ENCODE data around the gene ACOT13.
"Not testable (repeated sequence)": the region's sequence is repeated elsewhere in the genome, so short reads cannot be mapped to it uniquely, and the experiment has no call there.

ACOT13 gene

DNA sequence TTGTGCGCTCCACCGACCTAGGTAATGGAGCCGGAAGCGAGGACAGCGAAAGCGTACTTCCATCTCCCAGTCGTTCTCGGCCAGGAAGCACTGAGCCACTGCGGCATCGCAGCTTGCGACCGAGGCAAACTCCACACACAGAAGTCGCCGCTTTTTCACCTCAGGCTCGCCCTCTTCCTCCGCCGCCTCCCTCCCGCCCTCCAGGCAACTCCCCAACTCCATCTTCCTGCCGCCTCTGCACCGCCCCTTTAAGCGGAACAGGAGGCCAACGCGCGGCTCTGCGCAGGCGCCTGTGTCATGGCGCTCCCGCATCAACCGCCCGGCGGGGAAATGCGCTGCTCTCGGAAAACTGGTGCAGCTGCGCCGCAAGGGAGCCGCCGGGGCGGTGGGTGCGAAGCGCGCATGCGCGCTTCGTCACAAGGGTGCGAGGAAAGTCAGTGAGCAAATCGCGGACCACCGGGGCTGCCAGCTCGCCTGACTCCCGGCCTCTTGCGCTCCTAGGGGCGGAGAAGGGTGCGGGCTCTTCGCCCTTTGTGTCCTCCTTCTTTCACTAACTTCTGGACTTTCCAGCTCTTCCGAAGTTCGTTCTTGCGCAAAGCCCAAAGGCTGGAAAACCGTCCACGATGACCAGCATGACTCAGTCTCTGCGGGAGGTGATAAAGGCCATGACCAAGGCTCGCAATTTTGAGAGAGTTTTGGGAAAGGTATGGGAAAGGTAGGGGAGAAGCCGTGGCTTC lies at the start of gene ACOT13, which contains the start of gene TDP2:
ACOT13 (plus strand) TSS at position 437 of the 737 bp plus-strand sequence; CDS start at position 624, 187 bp downstream.
TDP2 (minus strand) TSS at position 259 of the 737 bp plus-strand sequence; CDS start at position 222, 37 bp downstream.
- peak; percentile 88 for FAIRE-seq

DNA sequence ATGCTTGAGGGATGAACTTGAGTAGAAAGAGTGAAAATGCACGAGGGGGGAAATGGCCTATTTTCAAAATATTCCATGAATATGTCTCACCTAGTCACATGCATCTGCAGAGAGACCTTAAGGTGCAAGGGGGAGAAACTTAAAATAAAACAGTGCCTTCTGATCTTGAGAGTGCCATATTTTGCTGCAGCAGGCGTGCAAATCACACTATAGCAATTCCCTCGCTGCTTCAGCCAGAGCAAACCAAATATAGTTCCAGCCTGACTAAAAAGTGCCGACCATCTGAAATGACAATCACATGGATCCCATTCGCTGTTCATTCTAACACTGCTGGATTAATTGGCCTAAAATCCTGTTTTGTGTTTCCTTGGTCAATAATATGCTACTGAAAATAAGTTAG lies 47.2 kb upstream of the ACOT13 start:
- no peak for FAIRE-seq

DNA sequence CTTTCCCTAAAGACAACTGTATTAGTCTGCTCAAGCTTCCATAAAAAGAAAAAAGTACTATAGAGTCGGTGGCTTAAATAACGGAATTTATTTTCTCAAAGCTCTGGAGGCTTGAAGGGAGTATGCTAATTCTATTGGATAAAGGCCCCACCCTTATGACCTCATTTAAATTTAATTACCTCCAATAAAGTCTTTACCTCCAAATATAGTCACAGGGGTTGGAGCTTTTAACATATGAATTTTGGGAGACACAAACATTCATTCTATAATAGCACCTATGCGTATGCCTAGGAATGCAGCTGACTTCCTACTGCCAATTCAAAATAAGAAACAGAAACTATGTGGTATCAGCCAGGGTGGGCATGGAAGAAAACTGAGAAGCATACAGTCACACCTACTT lies 46.2 kb upstream of the ACOT13 start:
- no peak for FAIRE-seq

DNA sequence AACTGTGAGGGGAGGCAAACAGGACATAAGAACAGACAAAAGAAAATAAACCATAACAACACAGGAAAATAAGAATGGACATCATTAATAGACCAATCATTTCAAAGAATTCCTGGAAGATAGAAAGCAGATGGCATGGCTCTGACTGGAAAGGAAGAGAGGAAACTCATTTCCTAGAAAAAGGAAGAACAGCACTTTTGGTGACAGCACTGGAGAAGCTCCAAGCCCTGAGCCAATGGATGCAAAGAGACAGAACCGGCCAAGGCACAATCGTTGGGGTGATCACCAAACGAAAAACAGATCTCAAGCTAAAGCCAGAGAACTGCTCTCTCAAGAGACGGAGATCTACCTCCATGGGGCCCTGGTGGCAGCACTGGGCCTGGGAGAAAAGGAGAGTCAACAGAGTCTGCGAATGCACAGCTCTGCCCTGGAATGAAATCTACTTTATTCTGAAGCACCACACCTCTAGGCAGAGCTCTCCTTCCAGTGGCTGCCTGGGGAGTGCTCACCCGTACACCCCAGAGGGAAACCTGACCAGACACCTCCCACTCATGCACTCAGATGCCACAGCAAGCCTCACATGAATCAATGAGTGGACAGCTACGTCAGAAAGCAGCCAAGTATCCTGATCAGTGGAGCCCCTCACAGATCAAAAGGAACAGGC lies 45.1 kb upstream of the ACOT13 start:
- no peak for FAIRE-seq

DNA sequence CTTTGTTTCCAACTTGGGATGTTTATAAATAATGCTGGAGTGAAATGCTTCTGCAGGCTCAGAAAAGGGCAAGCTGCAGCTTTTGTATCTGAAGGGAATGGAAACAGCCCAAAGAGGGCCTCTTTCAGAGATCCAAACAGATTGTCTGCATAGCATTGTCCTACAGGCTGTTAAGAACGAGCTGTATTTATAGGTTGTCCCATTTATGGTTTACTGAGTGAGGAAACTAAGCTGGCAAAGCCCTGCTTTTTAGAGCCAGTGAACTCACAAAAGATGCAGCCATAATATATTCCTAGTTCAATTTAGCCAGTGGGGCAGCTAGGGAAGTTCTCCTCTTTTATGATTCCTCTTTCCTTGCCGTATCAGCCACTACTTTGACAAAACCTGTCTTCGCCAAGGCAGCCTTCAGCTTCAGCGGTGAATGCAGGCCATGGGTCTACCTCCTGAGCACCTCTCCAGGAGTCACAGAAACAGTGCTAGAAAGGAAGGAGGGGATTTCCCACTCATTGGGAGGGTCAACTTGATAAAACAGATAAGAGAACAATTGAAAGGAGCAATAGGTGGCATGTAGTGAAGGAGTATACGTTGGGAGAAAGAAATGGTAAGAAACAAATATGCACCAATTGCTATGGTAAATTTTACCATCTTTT lies 35.9 kb upstream of the ACOT13 start:
- FAIRE-seq: no peak

DNA sequence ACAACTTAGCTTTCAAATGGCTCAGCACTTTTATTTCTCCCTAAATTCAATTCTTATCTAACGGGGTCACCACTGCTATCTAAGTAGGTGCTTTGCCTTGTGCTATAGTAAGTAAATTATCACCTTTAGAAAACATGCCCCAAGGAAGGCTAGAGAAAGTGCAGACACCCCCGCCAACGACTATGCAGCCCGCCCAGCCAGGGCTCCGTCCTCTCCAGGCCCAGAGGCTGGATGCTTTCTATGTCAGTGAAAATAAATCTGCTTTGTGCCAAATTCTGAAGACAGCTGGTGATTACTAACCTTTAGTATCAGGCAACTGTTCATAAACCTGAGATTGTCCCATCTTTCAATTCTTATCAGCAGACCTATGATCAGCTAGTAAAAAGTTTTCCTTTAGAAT lies 35.2 kb upstream of the ACOT13 start:
- FAIRE-seq: no peak

DNA sequence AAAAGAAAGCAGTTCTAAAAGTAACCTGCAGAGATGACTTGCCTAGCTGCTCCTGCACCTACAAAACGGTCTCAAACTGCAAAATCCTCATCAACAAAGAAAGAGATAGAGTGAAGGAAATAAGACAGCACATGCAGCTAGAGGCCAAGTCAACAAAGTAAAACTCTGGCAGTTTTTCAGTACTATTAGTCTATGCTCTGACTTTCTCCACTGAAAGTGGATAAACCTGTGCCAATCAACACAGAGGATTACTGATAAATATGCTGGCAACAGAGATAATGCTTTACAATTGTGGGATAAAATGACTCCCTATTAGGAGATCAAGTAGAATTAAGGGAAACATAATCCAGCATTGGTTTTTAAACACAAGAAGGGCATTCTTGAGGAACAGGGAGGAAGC lies 34.3 kb upstream of the ACOT13 start:
- FAIRE-seq: no peak

DNA sequence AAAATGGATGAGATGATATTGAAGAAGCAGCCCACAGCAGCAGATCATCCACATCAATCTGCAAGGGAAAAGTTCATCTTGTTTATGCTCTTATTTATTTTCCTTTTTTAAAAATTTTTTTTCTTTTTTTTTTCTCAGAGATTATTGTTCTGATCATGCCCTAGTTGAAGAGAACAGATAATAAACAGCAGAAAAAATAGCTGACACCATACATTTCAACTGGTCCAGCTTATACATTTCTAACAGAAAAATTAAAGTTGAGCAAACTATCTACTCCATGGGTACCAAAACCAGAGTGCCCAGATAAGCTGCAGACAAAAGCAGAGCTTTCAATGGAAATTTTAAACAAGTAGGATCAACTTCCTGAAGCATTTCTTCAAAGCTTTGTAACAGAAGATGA lies 30.2 kb upstream of the ACOT13 start:
- FAIRE-seq: no peak

DNA sequence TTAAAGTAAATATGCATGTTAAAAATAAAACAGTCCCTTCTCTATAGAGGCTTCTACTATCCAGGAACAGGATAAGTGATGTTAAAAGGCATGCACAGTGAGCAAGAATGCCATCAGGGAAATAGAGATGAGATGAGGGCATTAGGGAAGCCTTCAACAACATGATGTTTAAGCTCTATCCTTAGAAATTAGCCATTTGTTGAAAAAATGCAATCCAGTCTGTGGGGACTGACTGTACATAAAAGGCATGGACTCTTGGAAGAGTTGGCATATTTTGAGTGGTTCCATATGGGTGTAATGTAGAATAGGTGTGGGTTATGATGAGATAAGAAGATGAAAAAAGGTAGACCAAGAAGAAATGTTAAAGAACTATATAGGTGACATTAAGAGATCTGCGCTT lies 26.7 kb upstream of the ACOT13 start:
- FAIRE-seq: no peak

DNA sequence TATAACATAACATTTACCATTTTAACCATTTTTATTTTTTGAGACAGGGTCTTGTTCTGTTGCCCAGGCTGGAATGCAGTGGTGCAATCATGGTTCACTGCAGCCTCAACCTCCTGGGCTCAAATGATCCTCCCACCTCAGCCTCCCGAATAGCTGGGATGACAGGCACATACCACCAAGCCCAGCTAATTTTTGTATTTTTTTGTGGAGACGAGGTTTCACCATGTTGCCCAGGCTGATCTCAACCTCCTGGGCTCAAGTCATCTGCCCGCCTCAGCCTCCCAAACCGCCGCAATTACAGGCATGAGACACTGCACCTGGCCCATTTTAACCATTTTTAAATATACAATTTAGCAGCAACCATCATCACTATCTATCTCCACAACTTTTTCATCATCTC lies 26.2 kb upstream of the ACOT13 start:
- FAIRE-seq: not testable (repeated sequence)

DNA sequence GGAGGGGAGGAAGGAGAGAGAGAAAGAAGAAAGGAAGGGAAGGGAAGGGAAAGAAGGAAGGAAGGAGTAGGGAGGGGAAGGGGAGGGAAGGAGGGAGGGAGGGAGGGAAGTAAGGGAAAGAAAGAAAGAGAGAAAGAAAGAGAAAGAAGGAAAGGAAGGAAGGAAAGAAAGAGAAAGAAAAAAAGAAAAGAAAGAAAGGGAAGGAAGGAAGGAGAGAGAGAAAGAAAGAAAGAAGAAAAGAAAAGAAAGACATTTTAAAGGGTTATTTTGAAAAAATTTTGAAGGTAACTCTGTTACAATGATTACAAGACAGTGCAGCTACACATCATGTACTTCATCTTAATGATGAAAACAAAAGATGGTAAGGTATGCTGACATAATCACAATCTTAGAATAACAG lies 24.8 kb upstream of the ACOT13 start:
- no peak for FAIRE-seq

DNA sequence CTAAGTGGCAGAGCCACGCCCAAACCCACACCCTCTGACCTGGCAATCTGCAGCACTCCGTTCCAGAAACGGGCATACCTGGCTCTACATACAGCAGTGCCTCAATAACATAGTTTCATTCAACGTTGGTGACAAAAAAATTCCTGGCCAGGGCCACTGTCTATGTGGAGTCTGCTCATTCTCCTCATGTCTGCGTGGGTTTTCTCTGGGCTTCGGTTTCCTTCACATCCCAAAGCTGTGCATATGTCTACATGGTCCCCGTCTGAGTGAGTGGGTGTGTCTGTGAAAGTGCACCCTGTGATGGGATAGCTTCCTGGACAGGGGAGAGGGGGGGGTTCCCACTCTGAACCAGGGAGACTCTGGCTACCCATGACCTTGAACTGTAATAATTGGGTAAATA lies 23.0 kb upstream of the ACOT13 start:
- no peak for FAIRE-seq

DNA sequence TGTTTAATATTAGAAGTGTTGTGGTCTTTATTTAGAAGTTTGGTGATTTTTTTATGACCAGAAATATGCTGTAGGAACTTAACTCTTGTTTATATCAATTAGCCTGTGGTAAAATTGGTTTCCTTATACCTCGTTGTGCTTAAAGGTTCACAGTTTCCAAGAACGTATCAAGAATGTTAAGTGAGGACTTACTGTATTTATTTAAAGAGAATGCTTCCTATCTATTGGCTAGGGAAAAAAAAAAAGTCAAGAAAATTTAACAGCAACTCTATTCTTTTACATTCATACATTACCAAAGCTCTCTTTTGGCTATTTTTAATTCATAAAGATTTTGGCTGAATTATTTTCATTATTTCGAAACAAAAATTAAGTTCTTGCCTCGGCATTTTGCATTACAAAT lies 22.5 kb upstream of the ACOT13 start:
- FAIRE-seq: peak; percentile 25

DNA sequence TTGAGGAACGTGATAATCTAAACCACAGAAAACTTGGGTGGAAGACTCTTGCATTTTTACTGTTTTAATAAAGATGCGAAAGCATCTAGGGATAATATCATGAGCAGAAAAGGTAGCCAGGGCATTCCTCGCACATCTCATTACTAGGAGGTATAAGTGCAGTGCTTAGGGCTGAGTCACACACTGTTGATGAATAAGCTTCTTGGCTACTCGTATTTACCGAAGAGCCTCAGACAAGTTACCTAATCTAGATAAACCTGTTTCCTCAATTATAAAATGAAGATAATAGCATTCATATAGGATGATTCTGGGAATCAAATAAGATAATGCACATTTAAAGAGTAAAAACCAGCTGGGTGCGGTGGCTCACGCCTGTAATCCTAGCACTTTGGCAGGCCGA lies 20.1 kb upstream of the ACOT13 start:
- FAIRE-seq: no peak

DNA sequence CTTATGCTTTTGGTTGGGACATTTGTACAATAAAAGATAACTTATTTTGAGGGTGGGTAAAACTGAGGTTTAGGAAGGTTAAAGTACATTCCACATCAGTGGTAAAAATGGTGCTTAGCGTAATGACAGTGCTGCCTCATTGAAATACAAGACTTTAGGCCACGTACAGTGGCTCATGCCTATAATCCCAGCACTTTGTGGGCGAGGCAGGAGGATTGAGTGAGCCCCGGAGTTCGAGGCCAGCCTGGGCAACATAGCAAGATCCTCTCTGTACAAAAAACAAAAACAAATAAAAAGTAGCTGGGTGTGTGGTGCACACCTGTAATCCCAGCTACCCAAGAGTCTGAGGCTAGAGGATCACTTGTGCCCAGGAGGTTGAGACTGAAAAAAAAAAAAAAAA lies 18.6 kb upstream of the ACOT13 start:
- FAIRE-seq: no peak

DNA sequence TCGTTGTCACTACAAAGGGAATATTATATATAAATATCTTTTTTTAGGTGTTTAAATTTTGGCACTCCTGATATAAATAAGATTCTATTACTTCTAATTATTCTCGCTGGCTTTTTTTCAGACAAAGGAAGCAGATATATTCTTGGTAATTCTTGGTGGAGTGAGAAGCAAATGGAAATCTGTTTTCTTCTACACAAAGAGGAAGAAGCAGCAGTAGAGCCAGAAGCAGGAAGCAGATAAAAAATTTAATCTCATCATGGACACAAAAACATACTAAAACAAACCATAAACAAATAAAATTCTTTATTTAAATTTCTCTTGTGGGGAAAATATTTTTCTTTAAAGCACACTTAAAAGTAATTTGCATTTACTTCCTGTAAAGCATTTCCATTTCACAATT lies 17.2 kb upstream of the ACOT13 start:
- FAIRE-seq: no peak

DNA sequence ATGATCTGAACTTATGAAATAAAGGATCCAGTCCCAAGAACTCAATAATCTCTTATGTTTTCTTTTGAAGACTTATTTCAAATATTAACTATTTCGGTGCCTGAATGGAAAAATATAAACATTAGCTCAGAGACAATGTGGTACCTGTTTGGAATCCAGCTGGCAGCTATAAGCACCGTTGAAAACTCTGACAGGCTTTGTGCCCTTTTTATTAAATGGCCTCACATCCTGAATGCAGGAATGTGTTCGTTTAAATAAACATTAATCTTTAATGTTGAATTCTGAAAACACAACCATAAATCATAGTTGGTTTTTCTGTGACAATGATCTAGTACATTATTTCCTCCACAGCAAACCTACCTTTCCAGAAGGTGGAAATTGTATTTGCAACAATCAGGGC lies 16.5 kb upstream of the ACOT13 start:
- FAIRE-seq: no peak

DNA sequence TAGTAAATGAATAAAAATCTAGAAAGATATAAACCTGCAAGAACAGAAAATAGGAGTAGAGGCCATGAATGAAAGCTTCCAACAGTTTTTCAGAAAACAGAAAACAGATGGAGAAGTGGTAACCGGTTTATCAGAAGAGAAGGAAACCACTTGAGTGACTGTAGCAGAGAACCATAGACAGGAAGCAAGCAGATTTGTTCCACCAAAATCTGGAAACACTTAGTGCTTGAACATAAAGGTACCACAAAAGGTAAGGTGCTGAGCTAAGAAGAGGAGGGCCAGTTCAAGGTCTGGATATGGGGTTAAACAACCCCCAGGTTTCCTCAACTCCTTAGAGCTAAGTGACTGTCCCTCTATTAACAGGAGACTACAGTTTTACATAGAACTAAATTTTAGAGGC lies 11.7 kb upstream of the ACOT13 start:
- no peak for FAIRE-seq

DNA sequence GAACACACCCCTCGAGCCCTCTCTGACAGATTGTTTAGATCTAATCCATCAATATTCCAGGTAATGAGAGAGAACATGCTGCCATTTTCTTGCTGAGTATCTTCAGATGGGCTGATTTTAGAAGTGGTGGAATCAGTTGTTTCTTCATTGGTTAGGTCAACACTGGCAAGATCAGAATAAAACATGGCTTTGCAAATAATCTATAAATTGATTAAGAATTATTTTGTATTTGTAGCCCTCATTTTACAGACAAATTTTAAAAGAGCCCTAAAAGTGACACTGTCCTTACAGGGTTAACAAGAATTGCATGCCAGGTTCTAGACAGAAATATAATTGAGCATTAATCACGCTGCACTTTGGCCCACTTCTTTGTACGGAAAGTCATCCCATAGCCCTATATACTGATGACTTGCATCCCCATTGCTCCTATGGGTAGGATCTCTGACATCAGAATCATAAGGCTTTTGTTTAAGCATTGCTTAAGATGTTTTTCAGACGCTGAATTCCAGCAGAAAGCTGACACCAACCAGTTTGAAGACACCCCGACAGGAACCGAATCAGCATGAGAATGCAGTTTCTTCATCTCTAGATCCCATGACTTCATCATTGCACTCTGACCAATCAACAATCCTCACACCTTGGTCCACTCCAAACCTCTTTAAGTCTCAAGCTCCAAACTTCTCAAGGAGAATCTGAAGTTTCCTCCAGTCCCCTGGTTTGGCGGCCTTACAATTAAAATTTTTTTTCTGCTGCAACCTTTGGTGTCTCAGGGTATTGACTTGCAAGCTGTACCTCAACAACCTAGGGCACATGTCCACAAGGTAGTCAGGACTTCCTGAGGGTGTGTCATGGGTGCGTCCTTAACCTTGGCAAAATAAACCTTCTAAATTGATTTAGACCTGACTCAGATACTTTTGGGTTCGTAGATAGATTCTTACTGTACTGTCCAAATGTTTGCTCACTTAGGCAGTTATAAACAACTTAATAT lies 8.0 kb upstream of the ACOT13 start:
- no peak for FAIRE-seq

DNA sequence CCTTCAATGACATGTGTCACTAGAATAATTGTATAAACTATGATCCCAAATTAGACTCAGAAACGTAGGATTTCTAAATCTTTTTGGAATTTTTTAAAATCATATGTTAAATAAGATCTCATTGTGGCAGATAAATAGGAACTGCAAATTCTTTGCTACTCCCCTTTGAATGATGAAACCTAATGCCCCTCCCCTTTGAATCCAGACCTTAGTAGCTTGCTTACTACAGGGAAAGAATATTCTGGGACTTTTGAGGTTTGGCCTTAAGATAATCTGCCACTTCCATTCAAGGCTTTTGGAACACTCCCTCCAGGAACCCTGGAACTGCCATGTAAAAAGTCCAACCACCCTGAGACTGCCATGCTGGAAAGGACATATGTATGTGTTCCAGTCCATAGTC lies 7.3 kb upstream of the ACOT13 start:
- no peak for FAIRE-seq

DNA sequence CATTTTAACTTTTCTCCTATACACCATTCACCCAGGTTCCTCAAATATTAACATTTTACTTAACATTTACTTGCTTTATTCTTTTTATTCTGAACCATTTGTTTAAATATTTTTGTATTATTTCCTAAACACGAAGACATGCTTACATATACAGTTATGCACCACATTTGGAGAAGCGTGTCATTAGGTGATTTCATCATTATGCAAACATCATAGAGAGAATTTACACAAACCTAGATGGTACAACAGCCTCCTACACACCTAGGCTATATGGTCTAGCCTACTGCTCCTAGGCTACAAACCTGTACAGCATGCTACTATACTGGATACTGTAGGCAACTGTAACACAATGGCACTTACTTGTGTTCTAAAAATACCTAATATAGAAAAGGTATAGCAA lies 6.8 kb upstream of the ACOT13 start:
- no peak for FAIRE-seq

DNA sequence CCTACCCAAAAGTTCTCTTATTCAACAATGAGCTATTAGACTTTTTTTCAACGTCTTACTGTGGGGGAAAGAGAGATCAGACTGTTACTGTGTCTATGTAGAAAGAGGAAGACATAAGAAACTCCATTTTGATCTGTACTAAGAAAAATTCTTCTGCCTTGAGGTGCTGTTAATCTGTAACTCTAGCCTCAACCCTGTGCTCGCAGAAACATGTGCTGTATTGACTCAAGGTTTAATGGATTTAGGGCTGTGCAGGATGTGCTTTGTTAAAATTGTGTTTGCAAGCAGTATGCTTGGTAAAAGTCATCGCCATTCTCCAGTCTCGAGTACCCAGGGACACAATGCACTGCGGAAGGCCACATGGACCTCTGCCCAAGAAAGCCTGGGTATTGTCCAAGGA lies 5.1 kb upstream of the ACOT13 start:
- FAIRE-seq: not testable (repeated sequence)

DNA sequence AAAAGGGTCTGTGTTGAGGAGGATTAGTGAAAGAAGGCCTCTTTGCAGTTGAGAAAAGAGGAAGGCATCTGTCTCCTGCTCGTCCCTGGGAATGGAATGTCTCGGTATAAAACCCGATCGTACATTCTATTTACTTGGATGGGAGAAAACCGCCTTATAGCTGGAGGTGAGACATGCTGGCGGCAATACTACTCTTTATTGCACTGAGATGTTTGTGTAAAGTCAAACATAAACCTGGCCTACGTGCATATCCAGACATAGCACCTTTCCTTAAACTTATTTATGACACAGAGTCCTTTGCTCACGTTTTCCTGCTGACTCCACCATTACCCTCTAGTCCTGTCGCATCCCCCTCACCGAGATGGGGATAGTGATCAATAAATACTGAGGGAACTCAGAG lies 4.6 kb upstream of the ACOT13 start:
- no peak for FAIRE-seq
